ENCODE results near the gene ZKSCAN4. TPM values are rescaled to one million over a fixed set of nuclear protein-coding genes. Genes with fewer than 3 reads are reported as not detected.

The ZKSCAN4 gene
- total RNA-seq, 1 experiment from 2014 or later, result 3.4 TPM

GRCh38 chr6:28251661-28252008 is 434 bp downstream of the ZKSCAN4 start:
- no peak for DNase-seq (ENCODE audit: extremely low read depth, low read depth)

GRCh38 chr6:28250747-28251146 is 1.3 kb downstream of the ZKSCAN4 start:
- no peak for DNase-seq (ENCODE audit: extremely low read depth, low read depth)

DNA sequence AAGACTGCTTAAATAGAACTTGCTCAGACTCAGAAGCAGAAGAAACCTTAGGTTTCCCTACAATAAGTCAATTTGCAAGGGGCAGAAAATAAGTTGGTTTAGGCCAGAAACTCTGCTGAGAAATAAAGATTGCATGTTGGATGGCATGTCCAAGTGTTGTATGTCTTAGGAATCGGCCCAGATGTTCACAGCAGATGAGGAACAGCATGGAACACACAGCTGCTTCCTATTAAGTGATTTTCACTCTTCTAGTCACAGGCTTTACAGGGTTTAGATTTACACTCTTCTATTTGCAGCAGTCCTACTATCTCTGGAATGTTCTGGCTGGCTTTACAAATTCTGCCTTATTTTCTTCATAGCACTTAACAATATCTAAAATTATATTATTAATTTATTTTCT is 3.2 kb downstream of the ZKSCAN4 start:
- DNase-seq (ENCODE audit: extremely low read depth, low read depth), result no peak

DNA sequence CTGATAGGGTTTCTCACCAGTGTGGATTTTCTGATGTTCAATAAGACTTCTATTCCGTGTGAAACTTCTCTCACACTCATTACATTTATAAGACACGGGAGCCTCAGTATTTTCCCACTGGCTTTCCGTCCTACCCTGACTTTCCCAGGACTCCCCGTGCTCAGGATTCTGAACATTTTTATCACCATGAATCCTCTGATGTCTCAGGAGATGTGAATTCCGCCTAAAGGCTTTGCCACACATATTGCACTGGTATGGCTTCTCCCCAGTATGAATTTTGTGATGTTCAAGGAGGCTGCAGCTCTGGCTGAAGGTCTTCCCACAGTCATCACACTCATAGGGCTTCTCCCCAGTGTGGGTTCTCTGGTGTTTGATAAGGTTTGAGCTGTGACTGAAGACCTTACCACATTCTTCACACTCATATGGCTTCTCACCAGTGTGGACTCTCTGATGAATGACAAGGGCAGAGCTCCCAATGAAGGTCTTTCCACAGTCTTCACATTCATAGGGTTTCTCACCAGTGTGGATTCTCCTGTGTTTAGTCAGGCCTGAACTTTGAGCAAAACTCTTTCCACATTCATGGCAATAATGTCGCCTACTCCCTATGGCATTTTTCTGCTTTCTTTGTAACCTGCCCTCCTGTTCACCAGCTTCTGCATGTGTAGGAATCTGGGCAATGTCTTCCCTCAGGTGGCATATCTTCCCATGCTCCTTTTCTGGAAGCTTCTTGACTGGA is 6.7 kb downstream of the ZKSCAN4 start:
- DNase-seq (ENCODE audit: extremely low read depth, low read depth), result no peak

- no peak for DNase-seq (ENCODE audit: extremely low read depth, low read depth)
Observed at GRCh38 chr6:28243946-28244345, 8.1 kb downstream of the ZKSCAN4 start.

DNA sequence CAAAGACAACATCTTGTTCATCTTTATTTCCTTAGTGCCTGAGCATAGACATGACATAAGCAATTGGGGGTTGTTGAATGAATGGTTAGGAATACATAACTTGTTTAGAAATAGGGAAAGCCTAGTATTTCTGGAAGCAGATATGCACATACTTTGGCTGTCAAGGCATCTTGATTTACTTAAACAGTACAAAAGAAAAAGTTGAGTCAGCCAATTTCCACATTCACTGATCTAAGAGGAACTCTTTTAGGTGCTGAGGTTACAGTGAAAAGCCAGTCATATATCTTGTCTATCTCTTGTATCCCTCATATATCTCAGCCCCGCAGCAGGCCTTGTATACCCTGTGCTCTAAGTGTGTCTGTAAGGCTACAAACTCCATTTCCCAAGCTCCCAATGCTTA is 11.6 kb downstream of the ZKSCAN4 start:
- DNase-seq (ENCODE audit: extremely low read depth, low read depth), result no peak

DNA sequence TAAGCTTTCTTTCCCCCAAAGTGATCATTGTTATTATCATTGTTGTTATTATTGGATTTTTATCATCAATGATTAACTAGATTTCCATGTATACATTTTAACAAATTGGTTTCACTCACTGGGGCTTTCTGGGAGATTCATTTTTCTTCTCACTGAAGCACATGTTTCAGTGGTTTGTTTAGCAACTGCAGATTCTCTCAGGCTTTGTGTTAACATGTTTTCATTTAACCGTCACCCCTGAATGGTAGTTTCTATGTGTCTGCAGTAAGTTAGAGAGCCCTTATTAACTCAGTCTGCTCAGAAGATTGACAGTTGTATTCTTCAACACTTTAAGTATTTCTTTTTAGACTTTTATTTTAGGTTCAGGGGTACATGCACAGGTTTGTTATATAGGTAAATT is 12.4 kb downstream of the ZKSCAN4 start:
- DNase-seq (ENCODE audit: extremely low read depth, low read depth), result no peak

GRCh38 chr6:28235912-28236452 is 16.1 kb downstream of the ZKSCAN4 start:
- DNase-seq (ENCODE audit: extremely low read depth, low read depth), result no peak

DNA sequence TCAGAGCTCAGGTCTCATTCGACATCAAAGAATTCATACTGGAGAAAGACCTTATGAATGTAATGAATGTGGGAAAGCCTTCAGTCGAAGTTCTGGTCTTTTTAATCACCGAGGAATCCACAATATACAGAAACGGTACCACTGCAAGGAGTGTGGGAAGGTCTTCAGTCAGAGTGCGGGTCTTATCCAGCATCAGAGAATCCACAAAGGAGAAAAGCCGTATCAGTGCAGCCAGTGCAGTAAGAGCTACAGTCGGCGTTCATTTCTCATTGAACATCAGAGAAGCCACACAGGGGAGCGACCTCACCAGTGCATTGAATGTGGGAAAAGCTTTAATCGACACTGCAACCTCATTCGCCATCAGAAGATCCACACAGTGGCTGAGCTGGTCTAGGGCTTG is 19.3 kb downstream of the ZKSCAN4 start:
- DNase-seq (ENCODE audit: extremely low read depth, low read depth), result no peak

GRCh38 chr6:28226460-28226859 is 25.6 kb downstream of the ZKSCAN4 start:
- no peak for DNase-seq (ENCODE audit: extremely low read depth, low read depth)

GRCh38 chr6:28225056-28225834 is 26.8 kb downstream of the ZKSCAN4 start, which contains the start of gene ZSCAN9:
Gene ZSCAN9 (plus strand): TSS chr6:28225275. CDS start chr6:28227085, 1,810 bp downstream.
- peak; percentile 59 for DNase-seq (ENCODE audit: extremely low read depth, low read depth)

- no peak for DNase-seq (ENCODE audit: extremely low read depth, low read depth)
Observed at GRCh38 chr6:28224131-28225055, 27.7 kb downstream of the ZKSCAN4 start.

DNA sequence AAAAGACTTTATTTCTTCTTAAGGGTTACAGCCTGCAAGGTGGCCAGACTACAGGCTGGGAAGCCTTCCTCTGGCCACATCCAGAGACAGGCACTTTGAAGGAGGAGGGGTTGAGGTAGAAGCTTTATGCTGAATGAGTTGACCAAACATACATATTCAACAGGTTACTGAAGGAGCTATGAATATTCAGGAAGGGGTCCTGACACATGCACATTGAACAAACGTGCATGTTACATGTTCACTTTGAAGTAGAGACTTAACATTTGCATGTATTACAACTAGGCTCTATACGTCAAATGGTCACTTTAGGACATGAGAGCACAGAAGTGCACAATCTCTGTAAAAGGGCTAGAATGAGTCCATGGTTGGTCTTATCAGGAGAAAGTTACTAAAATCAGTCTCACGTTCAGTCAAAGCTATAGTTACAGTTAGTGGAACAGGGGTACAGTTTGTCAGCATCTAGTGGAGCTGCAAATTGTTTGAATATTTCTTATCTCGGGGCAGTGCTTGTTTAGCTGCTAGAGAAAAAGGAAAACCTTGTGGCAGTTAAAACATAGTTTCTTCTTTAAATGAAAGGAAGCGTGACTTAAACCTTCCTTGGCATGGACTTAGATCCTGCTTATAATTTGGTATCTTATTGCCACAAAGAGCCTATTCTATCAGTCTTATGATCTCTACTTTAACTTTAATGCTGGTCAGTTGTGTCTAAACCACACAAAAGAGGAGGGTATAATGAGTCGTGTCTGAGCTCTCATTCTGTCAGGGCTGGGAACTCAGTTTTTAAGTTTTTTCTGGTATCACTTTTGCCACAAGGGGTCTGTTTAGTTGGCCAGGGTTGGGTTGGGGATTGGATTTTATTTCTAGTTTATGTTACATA is 31.6 kb downstream of the ZKSCAN4 start:
- DNase-seq (ENCODE audit: extremely low read depth, low read depth), result no peak

GRCh38 chr6:28218312-28219248 is 33.5 kb downstream of the ZKSCAN4 start:
- peak; percentile 38 for DNase-seq (ENCODE audit: extremely low read depth, low read depth)

DNA sequence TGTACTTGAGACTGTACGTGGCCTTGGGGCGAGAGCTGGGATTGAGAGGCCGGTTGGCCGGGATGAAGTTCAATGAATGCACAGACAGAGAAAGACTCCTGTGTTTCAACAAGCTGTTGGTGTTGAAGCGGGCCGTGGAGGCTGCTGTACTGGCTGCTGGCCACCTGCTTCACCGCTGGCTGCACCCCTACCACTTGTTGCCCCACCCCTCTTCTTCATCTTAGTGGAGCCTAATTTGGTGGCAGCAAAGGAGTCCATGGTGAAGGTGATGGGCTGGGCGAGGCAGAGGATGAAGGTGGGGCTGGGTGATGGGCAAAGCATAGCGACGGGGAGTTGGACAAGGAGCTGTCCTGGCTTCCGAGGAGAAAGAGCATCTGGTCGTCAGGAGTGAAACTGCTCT is 34.2 kb downstream of the ZKSCAN4 start:
- no peak for DNase-seq (ENCODE audit: extremely low read depth, low read depth)

DNA sequence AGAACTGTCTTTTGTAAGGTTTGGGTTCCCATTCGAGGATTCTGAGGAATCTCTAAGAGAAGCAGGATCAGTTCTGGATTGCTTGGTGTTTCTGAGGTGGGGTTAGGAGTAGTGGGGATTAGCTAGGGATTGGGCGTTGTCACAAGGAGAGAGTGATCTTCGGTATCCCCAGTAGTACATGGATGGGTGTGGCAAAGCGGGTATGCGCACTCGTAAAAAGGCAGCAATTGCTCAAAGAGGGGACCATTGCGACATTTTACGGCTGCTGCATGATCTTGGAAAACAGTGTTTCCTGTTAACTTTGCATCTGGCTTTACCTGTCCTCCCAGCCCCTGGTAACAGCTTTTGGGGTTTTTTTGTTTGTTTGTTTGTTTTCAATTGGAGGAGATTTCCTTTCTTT is 36.6 kb downstream of the ZKSCAN4 start:
- no peak for DNase-seq (ENCODE audit: extremely low read depth, low read depth)

DNA sequence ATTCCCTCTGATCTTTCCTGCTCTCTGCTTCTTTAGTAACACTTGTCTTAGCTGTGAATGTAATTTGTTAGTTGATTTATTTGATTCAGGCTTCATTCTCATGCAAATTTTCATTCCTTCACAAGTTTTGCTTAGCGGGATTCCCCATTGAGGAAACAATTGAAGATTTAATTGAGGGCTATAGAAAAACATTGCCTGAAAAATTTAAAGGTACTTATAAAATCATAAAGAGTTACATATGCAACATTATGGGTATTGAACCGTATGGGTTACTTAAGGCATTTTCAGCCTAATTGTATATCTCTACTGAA is 38.9 kb downstream of the ZKSCAN4 start:
- no peak for DNase-seq (ENCODE audit: extremely low read depth, low read depth)

DNA sequence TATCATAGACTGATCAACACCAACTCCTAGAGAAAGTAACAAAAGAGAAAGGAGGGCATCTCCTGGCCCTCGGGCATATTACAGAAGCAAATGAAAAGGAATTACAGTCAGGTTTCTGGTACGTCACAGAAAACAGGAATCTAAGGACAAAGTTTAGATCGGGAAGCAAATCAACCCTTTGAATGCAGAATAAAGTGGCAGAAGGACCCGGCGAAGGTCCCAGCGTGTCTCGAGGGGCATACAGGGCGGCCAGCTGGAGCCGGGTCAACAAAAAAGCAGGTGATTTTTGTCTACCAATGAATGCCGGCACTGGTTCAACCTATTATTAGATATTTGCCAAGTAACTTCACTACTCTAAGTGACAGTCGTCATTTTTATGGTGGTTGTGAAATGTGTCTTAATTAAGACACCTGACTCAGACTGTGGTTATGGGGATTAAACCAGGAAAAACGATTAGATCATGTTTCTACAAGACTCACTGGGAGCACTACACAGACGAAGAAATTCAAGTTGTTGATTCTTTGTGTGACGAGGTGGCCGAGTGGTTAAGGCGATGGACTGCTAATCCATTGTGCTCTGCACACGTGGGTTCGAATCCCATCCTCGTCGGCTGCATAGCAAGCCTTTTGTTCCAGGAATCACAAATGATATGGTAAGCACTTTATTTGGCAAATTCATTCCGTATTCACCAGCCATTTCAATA is 39.4 kb downstream of the ZKSCAN4 start:
- DNase-seq (ENCODE audit: extremely low read depth, low read depth), result peak; percentile 78

All from NCI-H460 (cell line).